A549 (cell line): ENCODE measurements around the gene SHANK1.

Experiments used
- BHLHE40 ChIP-seq: IDR thresholded peaks from 2 replicates; pipeline ENCODE4 v1.6.1; 2012; ENCODE audit warnings: low read depth, low read length, inconsistent platforms
- CHD2 ChIP-seq: fragments of 150-350 bp; IDR thresholded peaks from 2 replicates; pipeline ENCODE4 v1.6.1; 2014; ENCODE audit warnings: low read length; ENCODE audit not compliant: partially characterized antibody
- CTCF ChIP-seq: fragments of >200 bp; sonication (Bioruptor Twin); formaldehyde crosslinking; IDR thresholded peaks from 3 replicates; pipeline ENCODE4 v1.5.1; 2016
- EP300 ChIP-seq, 2 experiments: fragments of >200 bp; sonication (Bioruptor Twin); formaldehyde crosslinking; IDR thresholded peaks; 2 replicates in 1 of 2; 3 replicates in 1 of 2; pipeline ENCODE4 v1.6.1; 2016 to 2017
- KDM1A ChIP-seq: fragments of 200-600 bp; sonication (generic); IDR thresholded peaks from 2 replicates; pipeline ENCODE4 v1.6.1; 2016; ENCODE audit warnings: low read depth, mild to moderate bottlenecking
- MAX ChIP-seq: IDR thresholded peaks from 2 replicates; pipeline ENCODE4 v1.6.1; 2012
- POLR2AphosphoS2 ChIP-seq: conservative IDR thresholded peaks from 2 replicates; pipeline ENCODE4 v1.6.1; 2012; ENCODE audit warnings: low read length, improper control_type of control experiment, inconsistent platforms
- REST ChIP-seq: fragments of 200-600 bp; sonication (generic); IDR thresholded peaks from 2 replicates; pipeline ENCODE4 v1.6.1; 2016; ENCODE audit warnings: antibody characterized with exemption, mild to moderate bottlenecking, moderate library complexity
- TP53 ChIP-seq: fragments of 250-450 bp; sonication (Bioruptor Pico); IDR thresholded peaks from 2 replicates; pipeline ENCODE4 v1.5.0; 2021; ENCODE audit warnings: mild to moderate bottlenecking, moderate library complexity
- ZSCAN20 ChIP-seq: fragments of 250-450 bp; sonication (Bioruptor Pico); IDR thresholded peaks from 2 replicates; pipeline ENCODE4 v1.8.0; 2022; ENCODE audit warnings: mild to moderate bottlenecking, moderate library complexity
- TF ChIP-seq, protein P1 (sequence below): fragments of 450-650 bp; IDR thresholded peaks from 2 replicates; pipeline ENCODE4 v1.6.1; 2014; ENCODE audit warnings: antibody characterized with exemption

DNA sequence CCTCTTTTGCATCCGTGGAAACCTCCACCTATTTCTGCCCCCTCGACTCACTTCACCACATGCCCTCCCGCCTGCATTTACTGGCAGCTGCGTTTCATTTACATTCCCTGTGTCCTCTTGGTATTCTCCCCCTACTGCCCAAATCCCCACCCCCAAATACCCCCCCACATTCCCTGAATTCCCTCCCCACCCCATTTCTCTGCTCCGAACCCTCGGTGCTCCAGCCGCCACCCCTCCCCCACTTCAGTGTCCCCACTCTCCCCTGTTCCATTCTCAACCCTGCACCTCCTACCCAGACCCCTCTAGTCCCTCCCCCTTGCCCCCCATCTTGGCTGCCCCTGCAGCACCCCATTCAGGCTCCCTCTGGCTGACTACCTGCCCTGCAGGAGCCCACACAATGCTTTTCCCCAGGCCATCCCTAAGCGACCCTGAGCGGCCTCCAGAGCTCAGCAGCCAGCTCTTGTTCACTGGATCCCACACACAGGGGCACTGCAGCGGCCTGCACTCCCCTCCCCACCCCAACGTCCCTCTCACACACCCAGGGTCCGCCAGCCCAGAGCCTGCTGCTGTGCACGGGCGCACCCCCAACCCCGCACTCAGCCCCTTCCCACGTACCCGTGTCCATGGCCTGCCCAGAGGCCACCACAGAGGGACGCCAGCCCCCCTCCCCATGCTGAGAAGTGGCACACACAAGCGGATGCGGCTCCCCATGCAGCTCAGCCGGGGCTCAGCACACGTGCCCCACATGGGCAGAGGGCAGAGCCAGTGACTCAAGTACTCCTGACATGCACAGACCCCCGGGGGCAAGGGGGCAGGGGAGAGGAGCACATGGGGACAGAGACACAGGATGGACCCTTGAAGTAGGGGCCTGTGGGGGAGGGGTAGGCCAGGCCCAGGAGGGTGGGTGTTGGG lies 26.3 kb downstream of the SHANK1 start:
- TF ChIP-seq CTCF (no peak), REST (no peak), EP300 (IDR thresholded peaks at IDR 0.05) (no peak), KDM1A (no peak), CHD2 (no peak), POLR2AphosphoS2 (no peak), ZSCAN20 (CRISPR knock-in tag) (no peak), BHLHE40 (no peak), TP53 (no peak), MAX (no peak)
- TF ChIP-seq, protein P1, sequence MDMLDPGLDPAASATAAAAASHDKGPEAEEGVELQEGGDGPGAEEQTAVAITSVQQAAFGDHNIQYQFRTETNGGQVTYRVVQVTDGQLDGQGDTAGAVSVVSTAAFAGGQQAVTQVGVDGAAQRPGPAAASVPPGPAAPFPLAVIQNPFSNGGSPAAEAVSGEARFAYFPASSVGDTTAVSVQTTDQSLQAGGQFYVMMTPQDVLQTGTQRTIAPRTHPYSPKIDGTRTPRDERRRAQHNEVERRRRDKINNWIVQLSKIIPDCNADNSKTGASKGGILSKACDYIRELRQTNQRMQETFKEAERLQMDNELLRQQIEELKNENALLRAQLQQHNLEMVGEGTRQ: no peak
